RWPE2 (cell line): Measurements from ENCODE around the gene MAP4K1.
A peak's percentile ranks its signal among the peaks of the same experiment; 100 is the strongest.

Source experiments
- ATAC-seq: fragments of 200-7000 bp; cut with Tn5 transposase; 3 replicates; pipeline ENCODE4 v1.9.1; 2021; ENCODE audit warnings: low read depth
- DNase-seq: peaks from one replicate; pipeline ENCODE4 v3.0.0-alpha.2; 2020; ENCODE audit warnings: low spot score
- H3K27ac ChIP-seq: fragments of 450-650 bp; 2 replicates; pipeline ENCODE4 v1.5.1; 2017; ENCODE audit warnings: mild to moderate bottlenecking; ENCODE audit not compliant: poor library complexity, severe bottlenecking
- H3K27me3 ChIP-seq: fragments of 250-450 bp; sonication (Bioruptor Pico); 2 replicates; pipeline ENCODE4 v1.5.1; 2021; ENCODE audit warnings: mild to moderate bottlenecking, moderate library complexity; ENCODE audit not compliant: insufficient read depth, poor library complexity, severe bottlenecking
- H3K36me3 ChIP-seq: fragments of 250-450 bp; sonication (Bioruptor Pico); 2 replicates; pipeline ENCODE4 v1.5.1; 2020; ENCODE audit warnings: low read depth, mild to moderate bottlenecking, moderate library complexity
- H3K4me1 ChIP-seq: fragments of 250-450 bp; sonication (Bioruptor Pico); 2 replicates; pipeline ENCODE4 v1.5.1; 2021; ENCODE audit warnings: mild to moderate bottlenecking, moderate library complexity; ENCODE audit not compliant: insufficient read depth, poor library complexity, severe bottlenecking
- H3K4me3 ChIP-seq: fragments of 250-450 bp; sonication (Bioruptor Pico); 2 replicates; pipeline ENCODE4 v1.5.1; 2021; ENCODE audit warnings: mild to moderate bottlenecking, moderate library complexity; ENCODE audit not compliant: severe bottlenecking
- H3K9me3 ChIP-seq: fragments of 250-450 bp; sonication (Bioruptor Pico); 2 replicates; pipeline ENCODE4 v1.5.1; 2021; ENCODE audit warnings: mild to moderate bottlenecking, moderate library complexity; ENCODE audit not compliant: severe bottlenecking
- TF ChIP-seq, protein P1 (sequence below): fragments of 450-650 bp; IDR thresholded peaks from one replicate; pipeline ENCODE4 v1.5.1; 2017; ENCODE audit warnings: mild to moderate bottlenecking, moderate library complexity; ENCODE audit not compliant: poor library complexity, severe bottlenecking

Gene MAP4K1

DNA sequence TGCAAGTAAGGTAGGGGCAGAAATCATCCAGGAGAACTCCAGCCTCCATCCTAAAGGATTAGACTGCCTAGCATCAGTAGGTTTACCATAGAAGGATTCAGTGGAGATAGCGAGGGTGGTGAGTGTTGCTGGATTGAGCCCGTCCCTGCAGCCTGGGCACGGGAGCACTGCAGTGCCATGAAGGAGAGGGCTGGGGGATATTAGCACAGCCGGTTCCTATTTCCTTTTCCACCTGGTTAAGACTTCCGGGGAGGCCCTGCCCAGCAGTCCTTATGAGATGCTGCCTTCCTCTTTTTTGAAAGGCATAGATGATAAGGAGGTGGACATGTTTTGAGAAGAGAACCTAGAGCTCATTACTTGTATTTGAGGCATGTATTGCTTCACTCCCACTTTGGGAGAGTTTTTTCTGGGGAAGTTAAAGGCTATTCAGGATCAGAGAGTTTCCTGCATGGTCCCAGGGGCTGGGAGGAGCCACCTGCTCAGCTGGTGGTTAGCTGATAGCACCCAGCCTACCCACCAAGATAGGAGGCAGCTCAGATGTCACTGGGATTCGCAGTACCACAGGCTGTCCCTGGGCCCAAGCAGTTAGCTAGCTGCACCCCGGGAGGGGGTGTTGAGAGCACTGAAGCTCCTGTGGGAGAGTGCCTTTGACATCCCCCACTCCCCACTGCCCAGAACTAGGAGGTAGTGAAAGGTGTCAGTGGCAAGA, 46.9 kb upstream of the MAP4K1 start:
- DNase-seq (no peak), ATAC-seq (peak; percentile 7; the same call in 2 of the 3 replicates)
- peak overlapping the region; percentile 100 for H3K27ac ChIP-seq
- H3K27me3 ChIP-seq, result no peaks in the 10 kb centered on the region
- no peak overlapping the region for H3K4me3 ChIP-seq
- no peaks in the 10 kb centered on the region for H3K9me3 ChIP-seq
- TF ChIP-seq, protein P1, sequence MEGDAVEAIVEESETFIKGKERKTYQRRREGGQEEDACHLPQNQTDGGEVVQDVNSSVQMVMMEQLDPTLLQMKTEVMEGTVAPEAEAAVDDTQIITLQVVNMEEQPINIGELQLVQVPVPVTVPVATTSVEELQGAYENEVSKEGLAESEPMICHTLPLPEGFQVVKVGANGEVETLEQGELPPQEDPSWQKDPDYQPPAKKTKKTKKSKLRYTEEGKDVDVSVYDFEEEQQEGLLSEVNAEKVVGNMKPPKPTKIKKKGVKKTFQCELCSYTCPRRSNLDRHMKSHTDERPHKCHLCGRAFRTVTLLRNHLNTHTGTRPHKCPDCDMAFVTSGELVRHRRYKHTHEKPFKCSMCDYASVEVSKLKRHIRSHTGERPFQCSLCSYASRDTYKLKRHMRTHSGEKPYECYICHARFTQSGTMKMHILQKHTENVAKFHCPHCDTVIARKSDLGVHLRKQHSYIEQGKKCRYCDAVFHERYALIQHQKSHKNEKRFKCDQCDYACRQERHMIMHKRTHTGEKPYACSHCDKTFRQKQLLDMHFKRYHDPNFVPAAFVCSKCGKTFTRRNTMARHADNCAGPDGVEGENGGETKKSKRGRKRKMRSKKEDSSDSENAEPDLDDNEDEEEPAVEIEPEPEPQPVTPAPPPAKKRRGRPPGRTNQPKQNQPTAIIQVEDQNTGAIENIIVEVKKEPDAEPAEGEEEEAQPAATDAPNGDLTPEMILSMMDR, result no peak
- peaks cover 95% of the 10 kb centered on the region for H3K4me1 ChIP-seq
- H3K36me3 ChIP-seq, result peaks cover 93% of the 10 kb centered on the region

DNA sequence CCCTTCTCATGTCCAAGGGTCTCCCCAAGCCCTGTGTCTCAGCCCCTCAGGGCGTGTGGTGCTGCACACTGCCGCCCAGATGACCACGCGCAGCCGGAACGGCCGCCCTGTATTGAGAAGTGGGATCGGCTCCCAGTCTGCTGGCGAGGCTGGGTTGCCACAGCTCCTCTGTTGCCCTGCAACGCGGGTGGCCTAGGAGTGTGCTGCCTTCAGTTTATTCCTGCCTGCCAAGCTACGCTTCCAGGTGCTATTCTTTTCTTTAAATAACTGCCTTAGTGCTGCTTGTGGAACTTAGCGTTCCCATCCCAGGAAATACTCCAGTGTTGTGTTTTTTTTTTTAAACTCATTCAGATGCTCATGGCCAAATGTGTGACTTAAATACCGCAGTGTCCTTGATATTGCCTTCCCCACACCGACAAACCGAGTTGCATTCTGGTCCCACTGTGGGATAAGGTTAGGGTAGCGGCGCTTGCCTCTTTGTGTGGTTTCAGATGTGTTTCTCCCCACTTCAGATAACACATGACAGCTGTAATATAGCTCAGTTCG, 46.3 kb upstream of the MAP4K1 start:
- peak overlapping the region; percentile 100 for H3K27ac ChIP-seq
- ATAC-seq (no peak), DNase-seq (no peak)
- H3K4me3 ChIP-seq, result no peak overlapping the region
- H3K27me3 ChIP-seq, result no peaks in the 10 kb centered on the region
- TF ChIP-seq, protein P1, result no peak
- H3K9me3 ChIP-seq, result no peaks in the 10 kb centered on the region
- peaks cover 95% of the 10 kb centered on the region for H3K4me1 ChIP-seq
- H3K36me3 ChIP-seq, result peaks cover 93% of the 10 kb centered on the region

DNA sequence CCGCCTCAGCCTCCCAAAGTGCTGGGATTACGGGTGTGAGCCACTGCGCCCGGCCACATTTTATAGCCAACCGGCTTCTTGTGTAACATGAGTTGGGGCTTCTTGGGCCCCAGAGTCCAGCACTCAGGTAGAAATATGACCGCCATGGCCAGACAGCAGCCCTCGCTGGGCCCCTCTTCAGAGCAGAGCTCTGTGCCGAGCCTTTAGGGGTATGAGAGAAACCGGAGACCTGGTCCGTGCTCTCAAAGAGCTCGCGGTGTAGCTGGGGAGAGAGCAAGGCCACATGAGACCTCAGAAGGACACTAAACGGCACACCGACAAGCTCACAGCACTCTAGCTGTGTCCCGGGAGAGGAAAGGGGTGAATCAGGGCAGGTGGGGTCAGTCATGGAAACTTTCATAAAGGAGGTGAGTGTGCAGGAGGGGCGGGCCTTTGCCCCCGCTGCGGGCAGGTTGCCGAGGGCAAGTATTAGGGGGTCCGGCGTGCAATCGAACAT, 45.5 kb upstream of the MAP4K1 start:
- no peak overlapping the region for H3K4me3 ChIP-seq
- no peak for ATAC-seq
- H3K9me3 ChIP-seq, result no peaks in the 10 kb centered on the region
- TF ChIP-seq, protein P1, result no peak
- H3K4me1 ChIP-seq, result peaks cover 99% of the 10 kb centered on the region
- H3K36me3 ChIP-seq, result peaks cover 87% of the 10 kb centered on the region
- H3K27ac ChIP-seq, result peak overlapping the region; percentile 100
- H3K27me3 ChIP-seq, result no peaks in the 10 kb centered on the region
- no peak for DNase-seq

DNA sequence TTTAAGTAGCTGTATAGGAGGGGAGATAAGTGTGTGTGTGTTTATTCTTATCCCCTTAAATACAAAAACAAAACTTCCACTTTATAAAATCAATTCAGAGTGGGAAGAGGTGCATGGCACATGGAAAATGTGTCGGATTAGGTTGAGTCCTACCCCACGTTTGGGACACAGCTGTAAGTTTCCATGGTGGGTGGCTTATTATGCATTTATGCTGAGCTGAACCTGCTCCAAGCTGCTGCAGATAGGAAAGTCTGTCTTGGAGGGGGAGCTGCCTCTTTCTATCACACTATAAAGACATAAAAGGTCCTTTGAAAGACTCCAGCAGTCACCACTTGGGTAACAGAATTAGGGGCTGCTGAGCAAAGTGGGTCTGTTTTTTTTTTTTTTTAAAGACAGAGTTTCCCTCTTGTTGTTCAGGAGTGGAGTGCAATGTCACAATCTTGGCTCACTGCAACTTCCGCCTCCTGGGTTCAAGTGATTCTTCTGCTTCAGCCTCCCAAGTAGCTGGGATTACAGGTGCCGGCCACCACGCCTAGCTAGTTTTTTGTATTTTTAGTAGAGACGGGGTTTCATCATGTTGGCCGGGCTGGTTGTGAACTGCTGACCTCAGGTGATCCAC, 44.9 kb upstream of the MAP4K1 start:
- TF ChIP-seq, protein P1, result no peak
- H3K9me3 ChIP-seq, result no peaks in the 10 kb centered on the region
- H3K27me3 ChIP-seq, result no peaks in the 10 kb centered on the region
- no peak for ATAC-seq
- no peak for DNase-seq
- H3K36me3 ChIP-seq, result peaks cover 83% of the 10 kb centered on the region
- no peak overlapping the region for H3K4me3 ChIP-seq
- peaks cover 96% of the 10 kb centered on the region for H3K4me1 ChIP-seq
- H3K27ac ChIP-seq, result peak overlapping the region; percentile 100

DNA sequence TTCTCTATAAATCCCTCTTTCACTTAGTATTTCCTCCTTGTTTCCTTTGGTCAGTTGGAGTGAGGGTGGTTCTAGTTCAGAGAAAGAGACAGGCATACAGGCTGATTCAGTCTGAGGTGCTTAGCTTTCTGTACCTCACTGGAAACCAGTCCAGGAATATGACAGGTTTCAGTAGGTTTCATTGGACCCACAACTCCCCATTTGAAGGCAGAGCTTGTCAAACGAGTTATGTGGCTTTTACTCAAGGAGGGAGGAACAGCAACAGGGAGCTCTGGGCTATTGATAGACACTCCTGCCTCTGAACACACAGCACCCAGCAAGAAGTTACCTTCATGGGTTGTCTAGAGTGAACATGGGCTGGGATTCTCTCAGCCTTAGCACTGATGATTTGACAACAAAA, 44.2 kb upstream of the MAP4K1 start:
- no peak overlapping the region for H3K4me3 ChIP-seq
- H3K27ac ChIP-seq, result peak overlapping the region; percentile 100
- TF ChIP-seq, protein P1, result no peak
- DNase-seq (no peak), ATAC-seq (peak; percentile 2; the same call in 1 of the 3 replicates)
- H3K4me1 ChIP-seq, result peaks cover 96% of the 10 kb centered on the region
- H3K9me3 ChIP-seq, result no peaks in the 10 kb centered on the region
- H3K27me3 ChIP-seq, result no peaks in the 10 kb centered on the region
- peaks cover 83% of the 10 kb centered on the region for H3K36me3 ChIP-seq
